ENCODE measurements around the gene EXOSC2. TPM values are rescaled to one million over a fixed set of nuclear protein-coding genes. Genes with fewer than 3 reads are reported as not detected.

EXOSC2 gene
- total and polyA plus RNA-seq, 8 donors: 6.4 to 36.9 (median 14.3) TPM

Small RNAs within 50 kb of the gene (small RNA-seq; reads per million reads assigned to genes)
- gene AL359092.1: 0 reads per million in 4 donors

Other genes with a start within 250 kb of the EXOSC2 start
- 10 to 100 TPM in 4 of 5 donors, 1 to 10 TPM in 1; 9.8 to 88.8 (median 51.9) TPM for gene ASS1, start 248.8 kb upstream of the EXOSC2 start, total RNA-seq
- gene ASS1, start 248.8 kb upstream of the EXOSC2 start, polyA plus RNA-seq: 100 to 1,000 TPM in 1 of 3 donors, 10 to 100 TPM in 2; 65.8 to 147 (median 94.4) TPM
- gene FUBP3, start 114.2 kb upstream of the EXOSC2 start, total RNA-seq: 10 to 100 TPM in 4 of 5 donors, 1 to 10 TPM in 1; 5.8 to 59.3 (median 42.4) TPM
- gene FUBP3, start 114.2 kb upstream of the EXOSC2 start, polyA plus RNA-seq: 10 to 100 TPM; 16.7 to 24.3 (median 17.1) TPM
- not detected for gene PRDM12, start 29.2 kb upstream of the EXOSC2 start, total RNA-seq
- under 1 TPM in 1 of 3 donors, not detected in 2; 0.08 TPM for gene PRDM12, start 29.2 kb upstream of the EXOSC2 start, polyA plus RNA-seq
- gene ABL1, start 141.5 kb downstream of the EXOSC2 start, total RNA-seq: 10 to 100 TPM; 36.2 to 95.9 (median 61.4) TPM
- gene ABL1, start 141.5 kb downstream of the EXOSC2 start, polyA plus RNA-seq: 10 to 100 TPM; 19.0 to 34.2 (median 31.0) TPM
- gene QRFP, start 203.0 kb downstream of the EXOSC2 start, total RNA-seq: not detected
- gene QRFP, start 203.0 kb downstream of the EXOSC2 start, polyA plus RNA-seq: not detected
- 1 to 10 TPM in 1 of 5 donors, under 1 TPM in 1, not detected in 3; 0.18 to 6.4 TPM for gene FIBCD1, start 245.5 kb downstream of the EXOSC2 start, total RNA-seq
- under 1 TPM in 2 of 3 donors, not detected in 1; 0.20 to 0.61 TPM for gene FIBCD1, start 245.5 kb downstream of the EXOSC2 start, polyA plus RNA-seq